Left lung (tissue), 10 donors: Measurements from ENCODE around the gene PAK4. TPM values are rescaled to one million over a fixed set of nuclear protein-coding genes. Genes with fewer than 3 reads are reported as not detected.

Experiments used
- ATAC-seq: fragments of 200-7000 bp; cut with Tn5 transposase; one replicate; pipeline ENCODE4 v1.9.1; 2020; ENCODE audit warnings: moderate library complexity
- DNase-seq, 4 donors: peaks; one replicate each; pipeline ENCODE4 v3.0.0-alpha.2; 2013 to 2020
- H3K27ac ChIP-seq, 2 donors: fragments of 200-600 bp; sonication (generic) in 1 of 2; one replicate each; pipeline versions ENCODE4 v1.5.0 to v1.8.0; 2020 to 2021
- H3K27me3 ChIP-seq, 2 donors: fragments of 200-600 bp; sonication (generic) in 1 of 2; one replicate each; pipeline versions ENCODE4 v1.5.0 to v1.8.0; 2020 to 2021
- H3K36me3 ChIP-seq, 2 donors: fragments of 200-600 bp; sonication (generic) in 1 of 2; one replicate each; pipeline versions ENCODE4 v1.5.0 to v1.8.0; 2020 to 2021
- H3K4me1 ChIP-seq, 2 donors: fragments of 200-600 bp; one replicate each; pipeline ENCODE4 v1.8.0; 2021
- H3K4me3 ChIP-seq, 2 donors: fragments of 200-600 bp; sonication (generic) in 1 of 2; one replicate each; pipeline versions ENCODE4 v1.5.0 to v1.8.0; 2020 to 2021; ENCODE audit warnings: mild to moderate bottlenecking in 1 of 2
- H3K9me3 ChIP-seq, 2 donors: fragments of 200-600 bp; sonication (generic) in 1 of 2; one replicate each; pipeline versions ENCODE4 v1.5.0 to v1.8.0; 2020 to 2021
- CTCF ChIP-seq, 2 donors: fragments of 200-600 bp; sonication (generic) in 1 of 2; IDR thresholded peaks; one replicate each; pipeline versions ENCODE4 v1.5.0 to v1.8.0; 2021; ENCODE audit warnings: antibody characterized with exemption in 2 of 2
- intact Hi-C, 2 donors: fragments of 100-400 bp; cut with DNase I; formaldehyde crosslinking; loops; one replicate each; pipeline versions ENCODE4 v1.11.2 to v1.14.2; 2022
- polyA plus RNA-seq, 6 donors: library from polyadenylated mRNA; unstranded; fragments of 120-200 nt; gene quantifications; one replicate each; pipeline ENCODE4 v1.2.1, GENCODE V29; 2013; ENCODE audit not compliant: insufficient read length in 6 of 6
- total RNA-seq, 2 donors: library from RNA; stranded (reverse); fragmentation: NEBNext Ultra II Directional; extraction: Animal tissue kit (Norgen Biotek cat#: 25700); gene quantifications; one replicate each; pipeline ENCODE4 v1.2.1, GENCODE V29; 2021
- donor health status: DM: no; HTN: yes; CAD: no.
- donor health status: DM: no; HTN: no; CAD: no.

The PAK4 gene
- total and polyA plus RNA-seq, 8 donors, result 40.9 to 62.3 (median 50.0) TPM

DNA sequence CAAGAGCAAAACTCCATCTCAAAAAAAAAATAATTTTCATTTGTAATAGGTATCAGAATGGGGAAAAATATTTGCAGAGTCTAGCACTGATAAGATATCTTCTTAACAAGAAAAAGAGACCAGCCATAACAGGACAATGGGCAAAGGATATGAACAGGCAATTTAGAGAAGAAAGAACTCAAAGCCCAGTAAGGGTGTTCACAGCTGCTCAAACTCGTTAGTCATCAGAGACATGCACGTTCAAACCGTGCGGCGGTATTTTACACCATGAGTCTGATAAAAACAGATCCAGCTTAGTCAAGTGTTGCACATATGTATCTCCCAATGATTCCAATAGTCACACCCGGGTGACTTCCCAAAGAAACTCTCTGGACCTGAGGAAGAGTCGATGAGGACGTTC is 57.5 kb downstream of the PAK4 start:
- no peak for ATAC-seq
- no peaks in the 10 kb centered on the region for H3K4me1 ChIP-seq
- no peak for DNase-seq
- H3K27ac ChIP-seq, result no peak overlapping the region
- no peaks in the 10 kb centered on the region for H3K9me3 ChIP-seq
- intact Hi-C loops, result no loop called here
- TF ChIP-seq CTCF (IDR thresholded peaks at IDR 0.05), result no peak
- H3K4me3 ChIP-seq, result no peak overlapping the region
- no peaks in the 10 kb centered on the region for H3K27me3 ChIP-seq
- peaks cover 0 to 33% of the 10 kb centered on the region in 2 donors for H3K36me3 ChIP-seq

DNA sequence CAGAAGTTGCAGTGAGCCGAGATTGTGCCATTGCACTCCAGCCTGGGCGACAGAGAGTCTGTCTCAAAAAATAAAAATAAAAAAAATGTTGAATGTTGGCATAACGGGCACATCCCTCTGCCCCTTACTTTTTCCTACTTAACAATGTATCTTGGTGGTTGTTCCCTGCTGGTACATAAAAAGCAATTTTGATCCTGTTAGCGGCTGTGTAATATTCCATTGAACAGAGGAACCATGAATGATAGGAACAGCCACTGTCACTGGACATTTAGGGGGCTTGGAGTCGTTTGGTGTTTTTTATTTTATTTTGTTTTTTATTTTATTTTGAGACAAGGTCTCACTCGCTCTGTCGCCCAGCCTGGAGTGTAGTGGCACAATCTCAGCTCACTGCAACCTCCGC is 60.8 kb downstream of the PAK4 start:
- Histone ChIP-seq H3K9me3 (no peaks in the 10 kb centered on the region), H3K36me3 (peaks cover 0 to 1% of the 10 kb centered on the region in 2 donors), H3K4me3 (no peak overlapping the region), H3K27ac (no peak overlapping the region), H3K27me3 (peaks cover 3 to 17% of the 10 kb centered on the region in 2 donors), H3K4me1 (no peaks in the 10 kb centered on the region)
- no peak for TF ChIP-seq CTCF (IDR thresholded peaks at IDR 0.05)
- DNase-seq, result no peak
- no peak for ATAC-seq
- intact Hi-C loops, result loop anchor here in 1 of 2 donors (5.0 kb wide), 1 partner anchor 64 kb away; no protein-coding TSS in a partner anchor

DNA sequence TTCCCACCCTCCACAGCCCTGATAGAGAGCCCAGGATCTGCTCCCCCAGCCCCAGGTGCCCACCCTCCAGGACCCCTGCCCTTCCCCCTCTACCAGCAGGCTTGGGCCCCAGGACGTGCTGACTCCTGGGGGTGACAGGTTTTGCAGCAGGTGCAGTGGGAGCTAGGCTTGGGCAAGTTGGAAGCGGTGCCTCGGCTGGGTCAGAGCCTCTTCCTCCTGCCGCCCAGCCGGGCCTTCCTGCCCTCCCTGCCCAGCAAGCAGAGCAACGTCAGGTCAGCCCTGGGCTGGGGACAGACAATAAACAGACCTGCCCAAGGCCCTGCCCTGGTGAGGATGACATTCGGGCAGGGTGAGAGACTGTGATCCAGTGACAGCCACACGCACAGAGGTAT is 62.0 kb downstream of the PAK4 start:
- peak; percentile 15 to 47 for TF ChIP-seq CTCF (IDR thresholded peaks at IDR 0.05)
- H3K4me1 ChIP-seq, result no peaks in the 10 kb centered on the region
- no peaks in the 10 kb centered on the region for H3K36me3 ChIP-seq
- no peak for DNase-seq
- H3K9me3 ChIP-seq, result no peaks in the 10 kb centered on the region
- no peak overlapping the region for H3K4me3 ChIP-seq
- ATAC-seq, result no peak
- H3K27me3 ChIP-seq, result peaks cover 3 to 17% of the 10 kb centered on the region in 2 donors
- H3K27ac ChIP-seq, result no peak overlapping the region
- intact Hi-C loops, result loop anchor here in 1 of 2 donors (5.0 kb wide), 1 partner anchor 65 kb away; no protein-coding TSS in a partner anchor

DNA sequence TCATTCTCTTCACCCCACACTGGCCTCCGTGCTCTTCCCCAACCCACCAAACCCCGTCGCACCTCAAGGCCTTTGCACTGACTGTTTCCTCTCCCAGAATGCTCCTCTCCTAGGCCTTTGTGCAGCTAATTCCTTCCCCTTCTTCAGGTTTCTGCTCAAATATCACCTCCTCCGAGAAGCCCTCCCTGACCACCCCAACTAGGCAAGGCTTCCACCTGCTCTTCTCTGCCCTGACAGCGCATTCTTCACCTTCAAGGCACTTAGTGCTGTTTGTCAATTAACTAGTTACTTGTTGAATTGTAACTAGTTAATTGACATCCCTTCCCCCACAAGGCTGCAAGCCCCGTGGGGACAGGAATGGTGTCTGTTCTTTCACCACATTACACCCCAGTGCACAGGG is 63.4 kb downstream of the PAK4 start:
- no peaks in the 10 kb centered on the region for H3K9me3 ChIP-seq
- no peaks in the 10 kb centered on the region for H3K36me3 ChIP-seq
- no peak for TF ChIP-seq CTCF (IDR thresholded peaks at IDR 0.05)
- peaks cover 3 to 24% of the 10 kb centered on the region in 2 donors for H3K27me3 ChIP-seq
- intact Hi-C loops, result loop anchor here in 1 of 2 donors (5.0 kb wide), 1 partner anchor 67 kb away; no protein-coding TSS in a partner anchor
- H3K27ac ChIP-seq, result no peak overlapping the region
- H3K4me3 ChIP-seq, result no peak overlapping the region
- ATAC-seq (no peak), DNase-seq (no peak)
- no peaks in the 10 kb centered on the region for H3K4me1 ChIP-seq

- TF ChIP-seq CTCF (IDR thresholded peaks at IDR 0.05), result no peak
- Histone ChIP-seq H3K4me3 (no peak overlapping the region), H3K9me3 (no peaks in the 10 kb centered on the region), H3K36me3 (no peaks in the 10 kb centered on the region), H3K27ac (no peak overlapping the region), H3K27me3 (peaks cover 4 to 42% of the 10 kb centered on the region in 2 donors), H3K4me1 (no peaks in the 10 kb centered on the region)
- DNase-seq, result no peak
- ATAC-seq, result no peak
- intact Hi-C loops, result no loop called here
These were observed 65.2 kb downstream of the PAK4 start for GRCh38 chr19:39190768-39191167.
